Loucy (cell line): ENCODE measurements around the gene C2orf80.

Source experiments
- H2AFZ ChIP-seq: fragments of 200-600 bp; sonication (generic); 2 replicates; pipeline ENCODE4 v1.6.0; 2016; ENCODE audit warnings: antibody characterized with exemption, mild to moderate bottlenecking, low read length, moderate library complexity
- H3F3A ChIP-seq: fragments of 200-600 bp; 2 replicates; pipeline ENCODE4 v1.6.0; 2016; ENCODE audit warnings: antibody characterized with exemption, low read depth, mild to moderate bottlenecking
- H3K27me3 ChIP-seq: fragments of 200-600 bp; sonication (generic); 2 replicates; pipeline ENCODE4 v1.6.1; 2014; ENCODE audit warnings: low read length, mild to moderate bottlenecking; ENCODE audit not compliant: insufficient read depth, poor library complexity, severe bottlenecking
- H3K36me3 ChIP-seq: fragments of 200-600 bp; sonication (generic); 2 replicates; pipeline ENCODE4 v1.6.1; 2016; ENCODE audit warnings: low read length; ENCODE audit not compliant: insufficient read depth
- H3K4me1 ChIP-seq: fragments of 200-600 bp; sonication (generic); 2 replicates; pipeline ENCODE4 v1.5.1; 2014; ENCODE audit warnings: low read length, mild to moderate bottlenecking; ENCODE audit not compliant: insufficient read depth, poor library complexity, severe bottlenecking
- H3K4me2 ChIP-seq: fragments of 200-600 bp; sonication (generic); 2 replicates; pipeline ENCODE4 v1.6.0; 2014; ENCODE audit warnings: antibody characterized with exemption, low read length, low read depth, mild to moderate bottlenecking; ENCODE audit not compliant: poor library complexity, severe bottlenecking
- H3K4me3 ChIP-seq: fragments of 200-600 bp; sonication (generic); 2 replicates; pipeline ENCODE4 v1.5.1; 2014; ENCODE audit warnings: low read length, mild to moderate bottlenecking, mixed read lengths; ENCODE audit not compliant: poor library complexity, severe bottlenecking
- H3K79me2 ChIP-seq: fragments of 200-600 bp; sonication (generic); 2 replicates; pipeline ENCODE4 v1.6.1; 2014; ENCODE audit warnings: low read length; ENCODE audit not compliant: insufficient read depth
- H3K9ac ChIP-seq: fragments of 200-600 bp; sonication (generic); 2 replicates; pipeline ENCODE4 v1.6.0; 2014; ENCODE audit warnings: mild to moderate bottlenecking, low read depth, low read length, moderate library complexity; ENCODE audit not compliant: poor library complexity, severe bottlenecking
- H3K9me2 ChIP-seq: fragments of 200-600 bp; sonication (generic); replicated peaks from 2 replicates; pipeline ENCODE4 v1.6.1; 2016; ENCODE audit warnings: low read depth, low read length, mixed read lengths
- H3K9me3 ChIP-seq: fragments of 200-600 bp; sonication (generic); 2 replicates; pipeline ENCODE4 v1.6.1; 2014; ENCODE audit warnings: mild to moderate bottlenecking, antibody characterized with exemption, low read length, low read depth; ENCODE audit not compliant: insufficient read depth
- H4K20me1 ChIP-seq: fragments of 200-600 bp; sonication (generic); 2 replicates; pipeline ENCODE4 v1.6.0; 2014; ENCODE audit warnings: antibody characterized with exemption, low read length, mild to moderate bottlenecking; ENCODE audit not compliant: insufficient read depth, poor library complexity, severe bottlenecking
- EZH2phosphoT487 ChIP-seq: fragments of 200-600 bp; IDR thresholded peaks from 2 replicates; pipeline ENCODE4 v1.6.1; 2018; ENCODE audit warnings: antibody characterized with exemption, mild to moderate bottlenecking, moderate library complexity, borderline replicate concordance
- TF ChIP-seq, protein P1 (sequence below): fragments of 200-600 bp; sonication (generic); conservative IDR thresholded peaks from 2 replicates; pipeline ENCODE4 v1.5.1; 2014; ENCODE audit warnings: mild to moderate bottlenecking, antibody characterized with exemption, low read length

The C2orf80 gene

DNA sequence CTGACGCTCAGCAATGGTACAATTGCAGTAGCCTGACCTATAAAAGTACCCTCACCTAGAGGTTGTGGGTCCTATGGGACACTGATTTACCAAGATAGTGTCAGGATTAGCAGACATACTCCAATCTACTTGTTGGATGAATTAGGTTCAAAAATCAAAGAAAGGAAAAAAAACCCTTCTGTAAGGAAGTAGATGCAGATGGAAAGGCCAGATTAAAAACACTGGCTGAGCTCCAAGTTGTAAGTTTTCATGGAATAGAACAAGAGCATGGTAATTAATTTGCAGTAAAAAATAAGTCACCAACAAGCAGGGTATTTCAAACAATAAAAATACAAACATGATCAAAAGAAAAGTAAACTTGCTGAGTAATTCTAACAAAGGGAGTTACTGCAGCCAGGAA, 38.6 kb upstream of the C2orf80 start:
- Histone ChIP-seq H3K4me1 (no peaks in the 10 kb centered on the region), H3K79me2 (no peaks in the 10 kb centered on the region), H3F3A (no peaks in the 10 kb centered on the region), H2AFZ (no peak overlapping the region), H3K36me3 (no peaks in the 10 kb centered on the region), H3K4me3 (no peak overlapping the region), H3K9me3 (no peaks in the 10 kb centered on the region; the same call in 1 of the 2 replicates), H4K20me1 (no peaks in the 10 kb centered on the region), H3K9ac (no peak overlapping the region), H3K4me2 (no peak overlapping the region), H3K9me2 (no peaks in the 10 kb centered on the region), H3K27me3 (no peaks in the 10 kb centered on the region)
- TF ChIP-seq, protein P1, sequence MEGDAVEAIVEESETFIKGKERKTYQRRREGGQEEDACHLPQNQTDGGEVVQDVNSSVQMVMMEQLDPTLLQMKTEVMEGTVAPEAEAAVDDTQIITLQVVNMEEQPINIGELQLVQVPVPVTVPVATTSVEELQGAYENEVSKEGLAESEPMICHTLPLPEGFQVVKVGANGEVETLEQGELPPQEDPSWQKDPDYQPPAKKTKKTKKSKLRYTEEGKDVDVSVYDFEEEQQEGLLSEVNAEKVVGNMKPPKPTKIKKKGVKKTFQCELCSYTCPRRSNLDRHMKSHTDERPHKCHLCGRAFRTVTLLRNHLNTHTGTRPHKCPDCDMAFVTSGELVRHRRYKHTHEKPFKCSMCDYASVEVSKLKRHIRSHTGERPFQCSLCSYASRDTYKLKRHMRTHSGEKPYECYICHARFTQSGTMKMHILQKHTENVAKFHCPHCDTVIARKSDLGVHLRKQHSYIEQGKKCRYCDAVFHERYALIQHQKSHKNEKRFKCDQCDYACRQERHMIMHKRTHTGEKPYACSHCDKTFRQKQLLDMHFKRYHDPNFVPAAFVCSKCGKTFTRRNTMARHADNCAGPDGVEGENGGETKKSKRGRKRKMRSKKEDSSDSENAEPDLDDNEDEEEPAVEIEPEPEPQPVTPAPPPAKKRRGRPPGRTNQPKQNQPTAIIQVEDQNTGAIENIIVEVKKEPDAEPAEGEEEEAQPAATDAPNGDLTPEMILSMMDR, result no peak
- no peak for TF ChIP-seq EZH2phosphoT487

DNA sequence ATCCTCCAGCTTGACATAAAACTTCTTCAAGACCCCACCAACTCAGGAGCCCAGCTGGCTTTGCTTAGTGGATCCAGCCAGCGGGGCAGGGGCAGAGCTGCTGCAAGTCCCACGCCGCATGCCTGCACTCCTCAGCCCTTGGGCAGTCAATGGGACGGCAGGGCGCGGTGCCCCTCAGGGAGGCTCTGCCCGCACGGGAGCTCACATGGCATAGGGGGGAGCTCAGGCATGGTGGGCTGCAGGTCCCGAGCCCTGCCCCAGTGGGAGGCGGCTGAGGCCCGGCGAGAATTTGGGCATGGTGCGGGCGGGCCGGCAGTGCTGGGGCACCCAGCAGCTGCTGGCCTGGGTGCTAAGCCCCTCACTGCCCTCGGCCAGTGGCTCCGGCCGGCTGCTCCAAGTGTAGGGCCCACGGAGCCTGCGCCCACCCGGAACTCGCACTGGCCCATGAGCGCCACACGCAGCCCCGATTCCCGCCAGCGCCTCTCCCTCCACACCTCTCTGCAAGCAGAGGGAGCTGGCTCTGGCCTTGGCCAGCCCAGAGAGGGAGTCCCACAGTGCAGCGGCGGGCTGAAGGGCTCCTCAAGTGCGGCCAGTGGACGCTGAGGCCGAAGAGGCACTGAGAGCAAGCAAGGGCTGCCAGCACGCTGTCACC, 37.9 kb upstream of the C2orf80 start:
- Histone ChIP-seq H3K9me3 (no peaks in the 10 kb centered on the region; the same call in 1 of the 2 replicates), H2AFZ (no peak overlapping the region), H3F3A (no peaks in the 10 kb centered on the region), H4K20me1 (no peaks in the 10 kb centered on the region), H3K4me2 (no peak overlapping the region), H3K27me3 (no peaks in the 10 kb centered on the region), H3K79me2 (no peaks in the 10 kb centered on the region), H3K4me3 (no peak overlapping the region), H3K9ac (no peak overlapping the region), H3K36me3 (no peaks in the 10 kb centered on the region), H3K9me2 (no peaks in the 10 kb centered on the region), H3K4me1 (no peaks in the 10 kb centered on the region)
- TF ChIP-seq, protein P1, result no peak

DNA sequence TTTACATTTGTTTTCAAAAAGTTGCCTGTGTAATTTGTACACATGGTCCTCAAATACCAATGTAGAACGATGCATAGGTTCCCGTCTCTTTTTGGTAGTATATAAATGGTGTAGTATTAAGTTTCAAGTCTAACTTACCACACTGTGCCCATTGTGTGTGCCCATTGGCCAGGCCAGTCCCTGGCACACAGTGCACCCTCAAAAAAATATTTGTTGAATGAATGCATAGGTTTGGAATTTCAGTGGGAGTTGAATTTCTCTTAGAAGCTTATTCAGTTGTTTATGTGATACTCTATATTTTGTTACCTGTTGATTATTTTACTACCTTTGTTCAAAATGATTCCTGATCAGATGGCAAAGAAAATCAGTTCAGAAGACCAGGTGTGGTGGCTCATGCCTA, 35.0 kb upstream of the C2orf80 start:
- no peak for TF ChIP-seq EZH2phosphoT487
- TF ChIP-seq, protein P1, result no peak
- no peaks in the 10 kb centered on the region for H3K9me2 ChIP-seq
- H3K27me3 ChIP-seq, result no peaks in the 10 kb centered on the region
- no peak overlapping the region for H3K4me2 ChIP-seq
- H2AFZ ChIP-seq, result no peak overlapping the region
- H3K4me1 ChIP-seq, result no peaks in the 10 kb centered on the region
- no peaks in the 10 kb centered on the region for H3K9me3 ChIP-seq
- H3K79me2 ChIP-seq, result no peaks in the 10 kb centered on the region
- H4K20me1 ChIP-seq, result no peaks in the 10 kb centered on the region
- no peaks in the 10 kb centered on the region for H3K36me3 ChIP-seq
- H3K4me3 ChIP-seq, result no peak overlapping the region
- H3K9ac ChIP-seq, result no peak overlapping the region
- H3F3A ChIP-seq, result no peaks in the 10 kb centered on the region
